ENCODE results near the gene TMEM271.

The TMEM271 gene

GRCh38 chr4:613126-613525 lies 37.0 kb upstream of the TMEM271 start:
- Histone ChIP-seq H2AFZ (ENCODE audit: low read depth) (no peak overlapping the region), H3K4me3 (IDR thresholded peaks at IDR 0.05; ENCODE audit: insufficient read depth, low read depth, low read length) (no peak overlapping the region), H3K4me1 (ENCODE audit: low read depth, poor library complexity, severe bottlenecking) (no peaks in the 10 kb centered on the region), H3K27ac (no peak overlapping the region), H3K9ac (no peak overlapping the region), H3K27me3 (ENCODE audit: insufficient read depth, low read depth) (0 out of 2 replicates have a peak, but pooled peaks cover 2% of the 10 kb centered on the region), H4K20me1 (ENCODE audit: insufficient read depth) (no peaks in the 10 kb centered on the region), H3K4me2 (no peak overlapping the region), H3K79me2 (ENCODE audit: insufficient read depth, low read depth) (no peaks in the 10 kb centered on the region), H3K36me3 (ENCODE audit: insufficient read depth) (no peaks in the 10 kb centered on the region)
- TF ChIP-seq CTCF (conservative IDR thresholded peaks at IDR 0.05; ENCODE audit: low read depth, low read length): no peak

- H3K4me1 ChIP-seq (ENCODE audit: low read depth, poor library complexity, severe bottlenecking): no peaks in the 10 kb centered on the region
- no peak overlapping the region for H3K27ac ChIP-seq
- H4K20me1 ChIP-seq (ENCODE audit: insufficient read depth): no peaks in the 10 kb centered on the region
- H2AFZ ChIP-seq (ENCODE audit: low read depth): no peak overlapping the region
- no peak overlapping the region for H3K4me3 ChIP-seq (IDR thresholded peaks at IDR 0.05; ENCODE audit: insufficient read depth, low read depth, low read length)
- peaks cover 4% of the 10 kb centered on the region; the same call in 1 of the 2 replicates for H3K27me3 ChIP-seq (ENCODE audit: insufficient read depth, low read depth)
- no peak overlapping the region for H3K9ac ChIP-seq
- H3K36me3 ChIP-seq (ENCODE audit: insufficient read depth): no peaks in the 10 kb centered on the region
- no peaks in the 10 kb centered on the region for H3K79me2 ChIP-seq (ENCODE audit: insufficient read depth, low read depth)
- TF ChIP-seq CTCF (conservative IDR thresholded peaks at IDR 0.05; ENCODE audit: low read depth, low read length): no peak
- no peak overlapping the region for H3K4me2 ChIP-seq
These were observed 36.6 kb upstream of the TMEM271 start for GRCh38 chr4:612749-613125.

DNA sequence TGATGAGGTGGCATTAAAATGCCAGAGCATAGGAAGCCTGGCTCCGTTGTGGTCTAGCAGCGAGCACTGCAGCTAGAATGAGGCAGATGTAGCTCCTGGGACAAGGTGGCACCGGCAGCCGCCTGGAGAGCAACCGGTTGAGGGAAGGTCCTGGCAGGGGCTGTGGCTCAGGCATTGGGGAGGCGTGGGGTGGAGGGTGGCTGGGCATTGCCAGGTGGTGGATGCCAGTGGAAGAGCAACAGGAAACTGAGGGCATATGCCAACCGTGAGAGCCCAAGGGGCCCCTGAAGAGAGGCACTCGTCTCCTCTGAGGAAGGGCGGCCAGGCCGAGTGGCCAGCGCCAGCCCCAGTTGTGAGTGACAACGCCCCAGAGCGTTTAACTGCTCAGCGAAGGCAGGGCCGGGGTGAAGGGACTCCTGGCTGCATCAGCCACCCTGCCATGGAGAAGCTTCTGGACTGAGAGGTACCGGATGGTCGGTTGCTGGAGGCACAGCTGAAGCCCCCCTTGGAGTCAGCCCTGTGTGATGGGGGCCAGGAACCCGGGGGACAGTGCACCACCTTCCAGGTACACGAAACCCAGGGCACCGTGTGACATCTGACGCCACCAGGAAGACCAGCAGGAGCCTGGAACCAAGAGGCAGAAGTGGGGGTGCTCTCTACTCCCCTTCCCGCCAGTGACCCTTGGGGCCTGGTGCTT lies 36.1 kb upstream of the TMEM271 start:
- no peaks in the 10 kb centered on the region for H3K4me1 ChIP-seq (ENCODE audit: low read depth, poor library complexity, severe bottlenecking)
- no peaks in the 10 kb centered on the region for H3K79me2 ChIP-seq (ENCODE audit: insufficient read depth, low read depth)
- H3K36me3 ChIP-seq (ENCODE audit: insufficient read depth): no peaks in the 10 kb centered on the region
- H3K4me3 ChIP-seq (IDR thresholded peaks at IDR 0.05; ENCODE audit: insufficient read depth, low read depth, low read length): no peak overlapping the region
- no peak overlapping the region for H3K27ac ChIP-seq
- no peak for TF ChIP-seq CTCF (conservative IDR thresholded peaks at IDR 0.05; ENCODE audit: low read depth, low read length)
- H3K4me2 ChIP-seq: no peak overlapping the region
- no peak overlapping the region for H2AFZ ChIP-seq (ENCODE audit: low read depth)
- H3K9ac ChIP-seq: no peak overlapping the region
- H3K27me3 ChIP-seq (ENCODE audit: insufficient read depth, low read depth): peaks cover 4% of the 10 kb centered on the region; the same call in 1 of the 2 replicates
- H4K20me1 ChIP-seq (ENCODE audit: insufficient read depth): no peaks in the 10 kb centered on the region

- no peak overlapping the region for H2AFZ ChIP-seq (ENCODE audit: low read depth)
- no peak overlapping the region for H3K4me2 ChIP-seq
These were observed 34.5 kb upstream of the TMEM271 start for GRCh38 chr4:610411-611261.

More at GRCh38 chr4:610411-611261, 34.5 kb upstream of the TMEM271 start:
- Histone ChIP-seq H3K27ac (no peak overlapping the region), H3K79me2 (ENCODE audit: insufficient read depth, low read depth) (no peaks in the 10 kb centered on the region), H3K36me3 (ENCODE audit: insufficient read depth) (no peaks in the 10 kb centered on the region), H3K9ac (no peak overlapping the region), H3K27me3 (ENCODE audit: insufficient read depth, low read depth) (peaks cover 4% of the 10 kb centered on the region; the same call in 1 of the 2 replicates), H3K4me1 (ENCODE audit: low read depth, poor library complexity, severe bottlenecking) (no peaks in the 10 kb centered on the region), H3K4me3 (IDR thresholded peaks at IDR 0.05; ENCODE audit: insufficient read depth, low read depth, low read length) (no peak overlapping the region), H4K20me1 (ENCODE audit: insufficient read depth) (no peaks in the 10 kb centered on the region)
- no peak for TF ChIP-seq CTCF (conservative IDR thresholded peaks at IDR 0.05; ENCODE audit: low read depth, low read length)
